Measurements from ENCODE around the gene TRIM41. TPM values are rescaled to one million over a fixed set of nuclear protein-coding genes. Genes with fewer than 3 reads are reported as not detected.

Gene TRIM41
- total and polyA plus RNA-seq, 2 of the 13 experiments (the other 11 are each of a cell fraction or from before 2014, with no cell fraction given), result 10.2 to 16.7 TPM

DNA sequence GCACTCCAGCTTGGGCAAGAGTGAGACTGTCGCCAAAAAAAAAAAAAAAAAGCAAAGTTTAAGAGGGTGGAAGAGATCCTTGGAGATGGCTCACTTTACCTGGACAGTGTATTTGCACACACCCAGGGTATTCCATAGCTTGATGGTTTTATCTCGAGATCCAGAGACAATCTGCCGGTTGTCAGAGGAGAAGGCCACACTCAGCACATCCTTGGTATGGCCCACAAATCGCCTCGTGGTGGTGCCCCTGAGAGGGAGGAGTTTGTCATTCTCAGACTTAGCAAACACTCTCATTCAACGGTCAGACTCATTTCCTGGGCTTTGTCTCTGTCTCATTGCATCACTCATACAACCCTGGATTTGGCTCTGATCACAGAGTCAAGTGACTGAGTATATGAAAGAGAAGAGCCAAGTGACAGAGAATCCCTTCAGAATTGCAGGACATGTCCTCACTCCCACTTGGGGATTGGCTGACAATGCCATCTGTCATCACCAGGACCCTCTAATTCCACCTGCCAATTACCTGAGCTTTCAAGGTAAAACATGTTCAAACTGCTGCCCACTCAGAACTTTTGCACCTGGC lies 18.4 kb downstream of the TRIM41 start (continued):
- TF ChIP-seq HNF1A (IDR thresholded peaks at IDR 0.05; ENCODE audit: low read depth), result no peak
- 0 out of 2 replicates have a peak, but pooled peaks have one; percentile 14 for TF ChIP-seq HNF1A (CRISPR knock-in tag; IDR thresholded peaks at IDR 0.05; ENCODE audit: borderline replicate concordance)
- TF ChIP-seq NFYB (CRISPR knock-in tag; IDR thresholded peaks at IDR 0.05), result no peak
- no peak for TF ChIP-seq CENPT (CRISPR knock-in tag; IDR thresholded peaks at IDR 0.05; ENCODE audit: low read depth)
- TF ChIP-seq ETV5 (CRISPR knock-in tag; IDR thresholded peaks at IDR 0.05; ENCODE audit: borderline replicate concordance), result peak; percentile 55; the same call in 1 of the 2 replicates
- TF ChIP-seq SMC3 (IDR thresholded peaks at IDR 0.05; ENCODE audit: low read length), result peak; percentile 13; the same call in 1 of the 2 replicates
- TF ChIP-seq KAT7 (CRISPR knock-in tag; IDR thresholded peaks at IDR 0.05; ENCODE audit: borderline replicate concordance), result no peak
- TF ChIP-seq, protein P1, sequence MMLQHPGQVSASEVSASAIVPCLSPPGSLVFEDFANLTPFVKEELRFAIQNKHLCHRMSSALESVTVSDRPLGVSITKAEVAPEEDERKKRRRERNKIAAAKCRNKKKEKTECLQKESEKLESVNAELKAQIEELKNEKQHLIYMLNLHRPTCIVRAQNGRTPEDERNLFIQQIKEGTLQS (CRISPR knock-in tag; IDR thresholded peaks at IDR 0.05), result peak; percentile 76
- TF ChIP-seq, protein P2, sequence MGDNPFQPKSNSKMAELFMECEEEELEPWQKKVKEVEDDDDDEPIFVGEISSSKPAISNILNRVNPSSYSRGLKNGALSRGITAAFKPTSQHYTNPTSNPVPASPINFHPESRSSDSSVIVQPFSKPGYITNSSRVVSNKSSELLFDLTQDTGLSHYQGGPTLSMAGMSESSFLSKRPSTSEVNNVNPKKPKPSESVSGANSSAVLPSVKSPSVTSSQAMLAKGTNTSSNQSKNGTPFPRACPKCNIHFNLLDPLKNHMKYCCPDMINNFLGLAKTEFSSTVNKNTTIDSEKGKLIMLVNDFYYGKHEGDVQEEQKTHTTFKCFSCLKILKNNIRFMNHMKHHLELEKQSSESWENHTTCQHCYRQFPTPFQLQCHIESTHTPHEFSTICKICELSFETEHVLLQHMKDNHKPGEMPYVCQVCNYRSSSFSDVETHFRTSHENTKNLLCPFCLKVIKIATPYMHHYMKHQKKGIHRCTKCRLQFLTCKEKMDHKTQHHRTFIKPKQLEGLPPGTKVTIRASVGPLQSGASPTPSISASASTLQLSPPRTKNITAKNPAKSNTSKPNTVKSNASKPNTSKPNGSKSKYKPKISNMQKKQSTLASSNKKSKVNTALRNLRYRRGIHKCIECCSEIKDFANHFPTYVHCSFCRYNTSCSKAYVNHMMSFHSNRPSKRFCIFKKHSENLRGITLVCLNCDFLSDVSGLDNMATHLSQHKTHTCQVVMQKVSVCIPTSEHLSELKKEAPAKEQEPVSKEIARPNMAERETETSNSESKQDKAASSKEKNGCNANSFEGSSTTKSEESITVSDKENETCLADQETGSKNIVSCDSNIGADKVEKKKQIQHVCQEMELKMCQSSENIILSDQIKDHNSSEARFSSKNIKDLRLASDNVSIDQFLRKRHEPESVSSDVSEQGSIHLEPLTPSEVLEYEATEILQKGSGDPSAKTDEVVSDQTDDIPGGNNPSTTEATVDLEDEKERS (CRISPR knock-in tag; IDR thresholded peaks at IDR 0.05), result no peak
- TF ChIP-seq SALL2 (CRISPR knock-in tag; IDR thresholded peaks at IDR 0.05), result no peak
- TF ChIP-seq GATAD2A (CRISPR knock-in tag; IDR thresholded peaks at IDR 0.05), result peak; percentile 16; the same call in 1 of the 2 replicates
- TF ChIP-seq, protein P3, sequence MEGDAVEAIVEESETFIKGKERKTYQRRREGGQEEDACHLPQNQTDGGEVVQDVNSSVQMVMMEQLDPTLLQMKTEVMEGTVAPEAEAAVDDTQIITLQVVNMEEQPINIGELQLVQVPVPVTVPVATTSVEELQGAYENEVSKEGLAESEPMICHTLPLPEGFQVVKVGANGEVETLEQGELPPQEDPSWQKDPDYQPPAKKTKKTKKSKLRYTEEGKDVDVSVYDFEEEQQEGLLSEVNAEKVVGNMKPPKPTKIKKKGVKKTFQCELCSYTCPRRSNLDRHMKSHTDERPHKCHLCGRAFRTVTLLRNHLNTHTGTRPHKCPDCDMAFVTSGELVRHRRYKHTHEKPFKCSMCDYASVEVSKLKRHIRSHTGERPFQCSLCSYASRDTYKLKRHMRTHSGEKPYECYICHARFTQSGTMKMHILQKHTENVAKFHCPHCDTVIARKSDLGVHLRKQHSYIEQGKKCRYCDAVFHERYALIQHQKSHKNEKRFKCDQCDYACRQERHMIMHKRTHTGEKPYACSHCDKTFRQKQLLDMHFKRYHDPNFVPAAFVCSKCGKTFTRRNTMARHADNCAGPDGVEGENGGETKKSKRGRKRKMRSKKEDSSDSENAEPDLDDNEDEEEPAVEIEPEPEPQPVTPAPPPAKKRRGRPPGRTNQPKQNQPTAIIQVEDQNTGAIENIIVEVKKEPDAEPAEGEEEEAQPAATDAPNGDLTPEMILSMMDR (CRISPR knock-in tag; IDR thresholded peaks at IDR 0.05), result peak; percentile 27; the same call in 1 of the 2 replicates
- TF ChIP-seq ZNF746 (CRISPR knock-in tag; IDR thresholded peaks at IDR 0.05), result no peak
- no peak for TF ChIP-seq GZF1 (CRISPR knock-in tag; IDR thresholded peaks at IDR 0.05)
- TF ChIP-seq ZNF335 (CRISPR knock-in tag; IDR thresholded peaks at IDR 0.05), result no peak
- TF ChIP-seq ZNF121 (CRISPR knock-in tag; IDR thresholded peaks at IDR 0.05), result no peak
